Measurements from ENCODE around the gene ST8SIA6.
"Not testable (repeated sequence)": the region's sequence is repeated elsewhere in the genome, so short reads cannot be mapped to it uniquely, and the experiment has no call there.

Gene ST8SIA6, protein sequence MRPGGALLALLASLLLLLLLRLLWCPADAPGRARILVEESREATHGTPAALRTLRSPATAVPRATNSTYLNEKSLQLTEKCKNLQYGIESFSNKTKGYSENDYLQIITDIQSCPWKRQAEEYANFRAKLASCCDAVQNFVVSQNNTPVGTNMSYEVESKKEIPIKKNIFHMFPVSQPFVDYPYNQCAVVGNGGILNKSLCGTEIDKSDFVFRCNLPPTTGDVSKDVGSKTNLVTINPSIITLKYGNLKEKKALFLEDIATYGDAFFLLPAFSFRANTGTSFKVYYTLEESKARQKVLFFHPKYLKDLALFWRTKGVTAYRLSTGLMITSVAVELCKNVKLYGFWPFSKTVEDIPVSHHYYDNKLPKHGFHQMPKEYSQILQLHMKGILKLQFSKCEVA

DNA sequence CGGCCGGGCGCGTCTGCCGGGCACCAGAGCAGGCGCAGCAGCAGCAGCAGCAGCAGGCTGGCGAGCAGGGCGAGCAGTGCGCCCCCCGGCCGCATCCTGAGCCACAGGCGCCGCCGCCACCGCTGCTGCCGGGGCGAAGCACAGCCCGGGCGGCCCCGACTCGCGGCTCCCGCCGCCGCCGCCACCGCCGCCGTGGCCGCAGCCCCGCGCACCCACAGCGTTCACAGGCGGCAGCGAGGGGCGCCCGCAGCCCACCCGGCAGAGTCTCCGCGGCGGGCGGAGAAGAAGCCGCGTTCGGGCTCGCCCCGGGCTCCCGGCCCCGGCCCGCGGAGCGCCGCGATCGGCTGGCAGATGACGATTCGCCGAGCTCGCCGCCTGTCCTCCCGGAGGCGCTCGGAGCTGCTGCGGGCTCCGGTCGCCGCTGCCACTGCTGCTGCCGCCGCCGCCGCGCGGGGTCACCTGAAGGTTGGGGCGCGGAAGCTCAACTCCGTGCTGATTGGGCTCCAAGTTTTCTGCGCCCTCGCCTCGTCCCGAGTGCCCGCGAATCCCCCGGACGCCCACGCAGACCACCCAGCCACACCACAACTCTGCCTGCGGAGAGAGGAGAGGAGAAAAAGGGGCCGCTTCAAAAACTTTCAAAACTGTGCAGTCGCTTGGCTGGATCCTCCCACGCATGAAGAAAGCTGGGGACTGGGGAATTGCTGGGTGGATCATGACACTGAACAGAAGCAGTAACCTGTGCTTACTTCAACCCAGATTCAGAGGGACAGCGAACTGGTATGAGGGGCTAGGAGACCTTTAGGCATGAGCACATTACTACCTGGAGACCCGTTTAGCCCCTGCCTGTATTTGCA, at the start of gene ST8SIA6:
Gene ST8SIA6 (minus strand): TSS at position 435 of the 854 bp plus-strand sequence. CDS start 340 bp downstream, at position 95.
- ATAC-seq (peak; percentile 75), DNase-seq (ENCODE audit: low spot score in 2 of 2) (peak; percentile 34 to 72)
- Mint-ChIP-seq H3K4me3 (peak within 1 kb of the TSS; percentile 79), H3K36me3 (peaks cover 6% of the 10 kb centered on the region), H3K27ac (peak within 1 kb of the TSS; percentile 78), H3K9me3 (peaks cover 3% of the 10 kb centered on the region), H3K4me1 (peaks cover 12% of the 10 kb centered on the region)

- Mint-ChIP-seq H3K27ac (no peak overlapping the region), H3K4me1 (peaks cover 39% of the 10 kb centered on the region), H3K36me3 (no peaks in the 10 kb centered on the region), H3K9me3 (peaks cover 3% of the 10 kb centered on the region), H3K4me3 (no peak overlapping the region)
- DNase-seq (ENCODE audit: low spot score in 2 of 2), result no peak
- no peak for ATAC-seq
Observed at GRCh38 chr10:17503795-17504194, 49.4 kb upstream of the ST8SIA6 start.

- Mint-ChIP-seq H3K4me3 (no peak overlapping the region), H3K27ac (no peak overlapping the region), H3K4me1 (peaks cover 29% of the 10 kb centered on the region), H3K9me3 (peaks cover 3% of the 10 kb centered on the region), H3K36me3 (no peaks in the 10 kb centered on the region)
- no peak for ATAC-seq
- no peak for DNase-seq (ENCODE audit: low spot score in 2 of 2)
Observed at GRCh38 chr10:17502814-17503213, 48.4 kb upstream of the ST8SIA6 start.

- ATAC-seq; DNase-seq (ENCODE audit: low spot score in 2 of 2); H3K9me3 Mint-ChIP-seq; H3K27ac Mint-ChIP-seq; H3K4me3 Mint-ChIP-seq; H3K4me1 Mint-ChIP-seq; H3K36me3 Mint-ChIP-seq: not testable (repeated sequence)
Observed at GRCh38 chr10:17499014-17499413, 44.6 kb upstream of the ST8SIA6 start.

- no peaks in the 10 kb centered on the region for H3K4me1 Mint-ChIP-seq
- no peak for ATAC-seq
- no peak for DNase-seq (ENCODE audit: low spot score in 2 of 2)
- no peaks in the 10 kb centered on the region for H3K36me3 Mint-ChIP-seq
- H3K4me3 Mint-ChIP-seq, result no peak overlapping the region
- no peaks in the 10 kb centered on the region for H3K9me3 Mint-ChIP-seq
- no peak overlapping the region for H3K27ac Mint-ChIP-seq
Observed at GRCh38 chr10:17497446-17498030, 43.1 kb upstream of the ST8SIA6 start.

DNA sequence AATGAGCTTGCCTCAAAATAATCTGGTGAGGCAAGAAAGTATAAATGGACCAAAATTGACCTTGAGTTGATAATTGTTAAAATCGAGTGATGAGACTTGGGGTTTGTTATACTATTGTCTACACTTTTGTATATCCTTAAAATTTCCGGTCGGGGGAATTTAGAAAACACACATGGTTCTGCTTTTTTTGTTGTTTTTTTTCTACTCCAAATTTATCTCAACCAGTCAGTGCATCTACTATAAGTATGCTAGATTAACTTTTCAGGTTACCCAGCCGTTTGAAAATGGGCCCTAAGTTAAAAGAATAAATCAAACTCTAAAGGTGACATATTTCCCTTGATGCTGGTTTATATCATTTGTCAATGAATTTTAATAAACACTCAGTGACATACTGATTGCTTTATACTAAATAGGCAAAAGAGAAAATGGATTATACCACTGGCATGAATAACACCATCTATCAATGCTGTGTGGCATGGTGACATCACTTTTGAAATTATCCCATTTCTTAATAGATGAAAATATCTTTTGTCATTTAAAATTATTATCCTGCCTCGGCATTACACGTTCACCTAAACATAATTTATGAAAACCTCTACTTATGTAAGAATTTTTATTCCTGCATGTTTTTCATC, 40.3 kb upstream of the ST8SIA6 start:
- DNase-seq (ENCODE audit: low spot score in 2 of 2) (no peak), ATAC-seq (no peak)
- no peak overlapping the region for H3K4me3 Mint-ChIP-seq
- H3K36me3 Mint-ChIP-seq, result no peaks in the 10 kb centered on the region
- no peak overlapping the region for H3K27ac Mint-ChIP-seq
- H3K9me3 Mint-ChIP-seq, result no peaks in the 10 kb centered on the region
- H3K4me1 Mint-ChIP-seq, result no peaks in the 10 kb centered on the region

- no peaks in the 10 kb centered on the region for H3K9me3 Mint-ChIP-seq
- H3K4me1 Mint-ChIP-seq, result no peaks in the 10 kb centered on the region
- no peak for DNase-seq (ENCODE audit: low spot score in 2 of 2)
- no peak overlapping the region for H3K27ac Mint-ChIP-seq
- ATAC-seq, result no peak
- H3K36me3 Mint-ChIP-seq, result no peaks in the 10 kb centered on the region
- no peak overlapping the region for H3K4me3 Mint-ChIP-seq
Observed at GRCh38 chr10:17488848-17489247, 34.5 kb upstream of the ST8SIA6 start.

- Mint-ChIP-seq H3K4me1 (no peaks in the 10 kb centered on the region), H3K9me3 (peaks cover 3% of the 10 kb centered on the region), H3K27ac (no peak overlapping the region), H3K36me3 (no peaks in the 10 kb centered on the region), H3K4me3 (no peak overlapping the region)
- DNase-seq (ENCODE audit: low spot score in 2 of 2) (no peak), ATAC-seq (no peak)
Observed at GRCh38 chr10:17483079-17483478, 28.7 kb upstream of the ST8SIA6 start.

GRCh38 chr10:17479822-17480221, 25.4 kb upstream of the ST8SIA6 start:
- no peaks in the 10 kb centered on the region for H3K4me1 Mint-ChIP-seq
- H3K4me3 Mint-ChIP-seq, result no peak overlapping the region
- no peak for DNase-seq (ENCODE audit: low spot score in 2 of 2)

DNA sequence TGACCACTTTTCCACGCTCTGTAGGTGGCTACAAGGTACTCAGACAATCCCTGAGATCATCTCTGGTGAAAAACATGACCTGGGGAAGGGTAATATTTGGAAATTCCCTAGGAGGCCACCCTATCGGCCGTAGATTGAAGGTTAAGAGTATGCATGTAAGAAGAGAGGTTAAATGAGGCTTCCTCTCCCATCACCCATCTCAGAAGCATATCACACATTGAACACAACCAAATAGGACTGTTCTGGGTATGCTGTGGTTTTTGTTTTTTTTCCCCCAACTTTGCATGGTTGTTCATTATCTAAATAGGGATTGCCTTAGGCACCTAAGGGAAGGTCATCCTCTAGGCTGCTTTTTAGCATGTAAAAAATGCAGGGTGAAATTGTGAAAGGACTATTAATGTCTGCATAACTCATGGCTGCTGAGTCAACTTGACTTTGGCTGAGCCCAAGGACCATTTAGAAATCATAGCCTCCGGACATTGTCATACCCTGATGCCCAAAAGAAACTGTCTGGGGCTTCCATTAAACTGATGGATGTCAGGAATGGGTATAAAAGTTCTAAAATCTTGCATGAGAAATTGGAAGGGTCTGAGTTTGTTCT, 24.7 kb upstream of the ST8SIA6 start:
- ATAC-seq (no peak), DNase-seq (ENCODE audit: low spot score in 2 of 2) (no peak)
- Mint-ChIP-seq H3K4me1 (no peaks in the 10 kb centered on the region), H3K27ac (no peak overlapping the region), H3K4me3 (no peak overlapping the region), H3K36me3 (no peaks in the 10 kb centered on the region), H3K9me3 (peaks cover 3% of the 10 kb centered on the region)

More at GRCh38 chr10:17479822-17480221, 25.4 kb upstream of the ST8SIA6 start:
- peaks cover 3% of the 10 kb centered on the region for H3K9me3 Mint-ChIP-seq
- H3K27ac Mint-ChIP-seq, result no peak overlapping the region
- H3K36me3 Mint-ChIP-seq, result no peaks in the 10 kb centered on the region
- no peak for ATAC-seq

- Mint-ChIP-seq H3K36me3 (no peaks in the 10 kb centered on the region), H3K4me3 (no peak overlapping the region), H3K9me3 (peaks cover under 1% of the 10 kb centered on the region), H3K27ac (no peak overlapping the region), H3K4me1 (peaks cover 6% of the 10 kb centered on the region)
- ATAC-seq (no peak), DNase-seq (ENCODE audit: low spot score in 2 of 2) (no peak)
Observed at GRCh38 chr10:17476073-17476472, 21.7 kb upstream of the ST8SIA6 start.

DNA sequence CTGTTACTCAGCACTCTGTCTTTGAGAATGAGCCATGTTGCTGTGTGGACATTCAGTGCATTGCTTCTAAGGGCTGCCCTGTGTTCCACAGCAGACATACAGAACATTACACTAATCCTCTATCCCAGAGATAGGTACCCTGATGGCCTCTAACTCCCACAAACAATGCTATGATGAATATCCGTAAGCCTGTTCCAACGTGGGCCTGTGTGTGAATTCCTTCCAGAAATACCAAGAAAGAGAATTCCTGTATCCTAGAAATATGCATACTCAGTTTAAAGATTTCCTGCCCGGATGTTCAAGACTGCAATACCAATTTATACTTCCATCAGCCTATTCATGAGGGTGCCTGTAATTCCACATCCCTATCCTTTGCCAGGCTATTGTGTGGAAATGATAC, 21.3 kb upstream of the ST8SIA6 start:
- Mint-ChIP-seq H3K36me3 (no peaks in the 10 kb centered on the region), H3K27ac (no peak overlapping the region), H3K9me3 (no peaks in the 10 kb centered on the region), H3K4me1 (peaks cover 6% of the 10 kb centered on the region), H3K4me3 (no peak overlapping the region)
- ATAC-seq (no peak), DNase-seq (ENCODE audit: low spot score in 2 of 2) (no peak)

- H3K27ac Mint-ChIP-seq, result no peak overlapping the region
- no peaks in the 10 kb centered on the region for H3K9me3 Mint-ChIP-seq
- H3K4me3 Mint-ChIP-seq, result no peak overlapping the region
- ATAC-seq (no peak), DNase-seq (ENCODE audit: low spot score in 2 of 2) (no peak)
- H3K36me3 Mint-ChIP-seq, result no peaks in the 10 kb centered on the region
- peaks cover 6% of the 10 kb centered on the region for H3K4me1 Mint-ChIP-seq
Observed at GRCh38 chr10:17474595-17475323, 20.4 kb upstream of the ST8SIA6 start.

GRCh38 chr10:17473228-17473950, 19.0 kb upstream of the ST8SIA6 start:
- ATAC-seq (no peak), DNase-seq (ENCODE audit: low spot score in 2 of 2) (no peak)
- Mint-ChIP-seq H3K27ac (no peak overlapping the region), H3K9me3 (no peaks in the 10 kb centered on the region), H3K4me3 (no peak overlapping the region), H3K36me3 (no peaks in the 10 kb centered on the region), H3K4me1 (peaks cover 6% of the 10 kb centered on the region)
